ENCODE results near the gene TTC28. TPM values are rescaled to one million over a fixed set of nuclear protein-coding genes. Genes with fewer than 3 reads are reported as not detected.

The TTC28 gene
- total RNA-seq, 1 donor from 2014 or later, result 16.4 TPM

- TF ChIP-seq, protein P1, sequence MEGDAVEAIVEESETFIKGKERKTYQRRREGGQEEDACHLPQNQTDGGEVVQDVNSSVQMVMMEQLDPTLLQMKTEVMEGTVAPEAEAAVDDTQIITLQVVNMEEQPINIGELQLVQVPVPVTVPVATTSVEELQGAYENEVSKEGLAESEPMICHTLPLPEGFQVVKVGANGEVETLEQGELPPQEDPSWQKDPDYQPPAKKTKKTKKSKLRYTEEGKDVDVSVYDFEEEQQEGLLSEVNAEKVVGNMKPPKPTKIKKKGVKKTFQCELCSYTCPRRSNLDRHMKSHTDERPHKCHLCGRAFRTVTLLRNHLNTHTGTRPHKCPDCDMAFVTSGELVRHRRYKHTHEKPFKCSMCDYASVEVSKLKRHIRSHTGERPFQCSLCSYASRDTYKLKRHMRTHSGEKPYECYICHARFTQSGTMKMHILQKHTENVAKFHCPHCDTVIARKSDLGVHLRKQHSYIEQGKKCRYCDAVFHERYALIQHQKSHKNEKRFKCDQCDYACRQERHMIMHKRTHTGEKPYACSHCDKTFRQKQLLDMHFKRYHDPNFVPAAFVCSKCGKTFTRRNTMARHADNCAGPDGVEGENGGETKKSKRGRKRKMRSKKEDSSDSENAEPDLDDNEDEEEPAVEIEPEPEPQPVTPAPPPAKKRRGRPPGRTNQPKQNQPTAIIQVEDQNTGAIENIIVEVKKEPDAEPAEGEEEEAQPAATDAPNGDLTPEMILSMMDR (IDR thresholded peaks at IDR 0.05; ENCODE audit: borderline replicate concordance), result no peak
- Histone ChIP-seq H3K27ac (replicated peaks) (peak overlapping the region; percentile 50), H3K27me3 (ENCODE audit: low read depth) (no peaks in the 10 kb centered on the region), H3K4me1 (peaks cover 75% of the 10 kb centered on the region), H3K36me3 (no peaks in the 10 kb centered on the region), H3K4me3 (no peak overlapping the region), H3K9me3 (replicated peaks) (no peaks in the 10 kb centered on the region)
- DNase-seq, result peak; percentile 1
- intact Hi-C loops (cut with micrococcal nuclease), result no loop called here
Measured at GRCh38 chr22:28025333-28025732, 654.3 kb downstream of the TTC28 start.

DNA sequence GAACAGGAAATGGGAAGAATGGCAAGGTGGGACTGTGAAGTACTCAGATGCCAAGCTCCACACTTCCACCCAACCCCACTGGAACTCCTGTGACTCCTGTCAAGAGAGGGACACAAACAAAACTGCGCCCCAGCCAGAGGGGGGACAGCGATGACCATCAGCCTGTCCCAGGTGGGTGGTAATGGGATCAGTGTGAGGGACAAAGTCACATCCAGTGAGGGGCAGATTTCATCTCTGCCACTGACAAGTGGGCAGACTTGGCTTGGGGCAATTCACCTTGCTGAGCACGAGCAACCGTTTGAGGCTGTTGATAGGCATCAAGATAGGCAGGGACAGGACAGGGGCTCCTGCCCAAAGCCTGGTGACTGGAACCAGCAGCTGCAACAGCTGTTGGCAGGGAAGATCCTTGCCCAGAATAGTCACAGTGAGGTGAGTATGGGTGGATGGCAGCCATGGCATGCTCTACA, 655.2 kb downstream of the TTC28 start:
- intact Hi-C loops (cut with micrococcal nuclease), result no loop called here
- DNase-seq, result peak; percentile 15
- H3K4me1 ChIP-seq, result peaks cover 77% of the 10 kb centered on the region
- no peaks in the 10 kb centered on the region for H3K36me3 ChIP-seq
- peak overlapping the region; percentile 50 for H3K27ac ChIP-seq (replicated peaks)
- TF ChIP-seq, protein P1 (IDR thresholded peaks at IDR 0.05; ENCODE audit: borderline replicate concordance), result no peak
- no peaks in the 10 kb centered on the region for H3K9me3 ChIP-seq (replicated peaks)
- H3K27me3 ChIP-seq (ENCODE audit: low read depth), result no peaks in the 10 kb centered on the region
- H3K4me3 ChIP-seq, result no peak overlapping the region

GRCh38 chr22:28023774-28024173, 655.9 kb downstream of the TTC28 start:
- DNase-seq, result peak; percentile 9
- TF ChIP-seq, protein P1 (IDR thresholded peaks at IDR 0.05; ENCODE audit: borderline replicate concordance), result no peak

GRCh38 chr22:28023036-28023435, 656.6 kb downstream of the TTC28 start:
- intact Hi-C loops (cut with micrococcal nuclease), result no loop called here
- Histone ChIP-seq H3K9me3 (replicated peaks) (no peaks in the 10 kb centered on the region), H3K4me3 (no peak overlapping the region), H3K27me3 (ENCODE audit: low read depth) (no peaks in the 10 kb centered on the region), H3K36me3 (no peaks in the 10 kb centered on the region), H3K27ac (replicated peaks) (peak overlapping the region; percentile 40), H3K4me1 (peaks cover 71% of the 10 kb centered on the region)
- TF ChIP-seq, protein P1 (IDR thresholded peaks at IDR 0.05; ENCODE audit: borderline replicate concordance), result no peak
- peak; percentile 11 for DNase-seq

More at GRCh38 chr22:28023774-28024173, 655.9 kb downstream of the TTC28 start:
- Histone ChIP-seq H3K9me3 (replicated peaks) (no peaks in the 10 kb centered on the region), H3K36me3 (no peaks in the 10 kb centered on the region), H3K27ac (replicated peaks) (peak overlapping the region; percentile 50), H3K27me3 (ENCODE audit: low read depth) (no peaks in the 10 kb centered on the region), H3K4me3 (no peak overlapping the region), H3K4me1 (peaks cover 72% of the 10 kb centered on the region)
- intact Hi-C loops (cut with micrococcal nuclease), result no loop called here

DNA sequence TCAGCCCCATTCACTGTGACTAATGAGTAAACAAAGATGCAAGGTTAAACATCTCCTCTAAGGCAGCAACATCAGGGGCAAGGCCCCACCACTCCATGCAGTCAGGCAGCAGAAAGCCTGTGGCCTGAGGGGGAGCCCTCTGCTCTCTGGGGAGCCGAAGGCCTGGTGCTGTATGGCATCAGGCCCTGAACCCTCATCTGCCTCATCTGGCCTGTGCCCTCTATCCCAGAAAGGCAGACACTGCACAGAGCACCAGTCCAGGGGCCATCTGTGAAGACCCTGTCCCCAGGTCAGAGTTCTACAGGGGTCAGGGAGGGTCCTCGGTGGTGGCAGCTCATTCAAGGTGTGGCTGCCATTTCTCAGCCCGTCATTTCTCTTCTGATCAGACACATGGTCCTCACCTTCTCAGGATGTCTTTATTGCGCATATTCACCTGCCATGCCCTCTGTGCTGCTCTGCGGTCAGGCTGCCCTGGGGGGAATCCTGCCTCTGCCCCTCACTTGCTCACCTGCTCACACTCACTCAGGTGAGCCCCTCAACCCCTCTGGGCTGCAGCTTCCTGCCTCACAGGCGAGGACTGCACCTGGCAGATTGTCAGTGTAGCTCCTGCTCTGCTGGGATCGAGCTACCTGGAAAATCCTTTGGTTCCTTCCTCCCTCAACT, 657.5 kb downstream of the TTC28 start:
- DNase-seq, result peak; percentile 2
- Histone ChIP-seq H3K27me3 (ENCODE audit: low read depth) (no peaks in the 10 kb centered on the region), H3K36me3 (no peaks in the 10 kb centered on the region), H3K4me3 (no peak overlapping the region), H3K4me1 (peaks cover 64% of the 10 kb centered on the region), H3K9me3 (replicated peaks) (no peaks in the 10 kb centered on the region), H3K27ac (replicated peaks) (no peak overlapping the region)
- TF ChIP-seq, protein P1 (IDR thresholded peaks at IDR 0.05; ENCODE audit: borderline replicate concordance), result no peak
- intact Hi-C loops (cut with micrococcal nuclease), result no loop called here

All from left ventricle myocardium inferior (tissue), 1 donor.